GM19238 (cell line): ENCODE data around the gene ARF5.

Source experiments
- DNase-seq: peaks from one replicate; pipeline ENCODE4 v3.0.0; 2011; ENCODE audit warnings: low spot score; ENCODE audit not compliant: insufficient read length

The ARF5 gene

DNA sequence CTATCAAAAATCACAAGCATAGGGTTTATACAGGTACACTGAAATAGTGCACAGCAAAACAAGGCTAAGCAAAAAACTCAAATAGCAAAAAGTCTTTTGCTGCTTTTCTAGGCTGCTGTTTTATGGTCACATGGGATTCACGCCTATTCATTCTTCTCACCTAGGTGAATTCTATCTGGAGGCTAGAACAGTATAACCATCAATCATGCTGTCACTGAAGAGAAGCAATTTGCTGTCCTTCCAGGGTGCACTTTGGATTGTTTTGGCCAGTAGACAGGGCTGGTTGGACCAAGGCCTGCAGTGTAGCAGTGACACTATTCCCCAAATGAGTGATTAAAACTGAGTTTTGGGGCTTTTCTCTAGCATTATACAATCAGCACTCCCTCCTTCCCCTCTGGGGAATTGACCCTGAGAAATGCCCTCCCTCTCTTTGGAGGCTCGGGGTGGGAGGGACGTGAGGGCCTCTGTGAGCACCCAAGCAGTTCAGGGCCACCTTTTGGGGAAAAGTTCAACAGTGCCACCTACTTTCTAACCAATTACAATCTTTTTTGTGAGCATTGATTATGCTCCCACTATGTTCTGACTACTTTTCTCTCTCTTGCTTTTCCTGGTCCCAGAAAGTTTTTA lies 47.6 kb downstream of the ARF5 start:
- no peak for DNase-seq

DNA sequence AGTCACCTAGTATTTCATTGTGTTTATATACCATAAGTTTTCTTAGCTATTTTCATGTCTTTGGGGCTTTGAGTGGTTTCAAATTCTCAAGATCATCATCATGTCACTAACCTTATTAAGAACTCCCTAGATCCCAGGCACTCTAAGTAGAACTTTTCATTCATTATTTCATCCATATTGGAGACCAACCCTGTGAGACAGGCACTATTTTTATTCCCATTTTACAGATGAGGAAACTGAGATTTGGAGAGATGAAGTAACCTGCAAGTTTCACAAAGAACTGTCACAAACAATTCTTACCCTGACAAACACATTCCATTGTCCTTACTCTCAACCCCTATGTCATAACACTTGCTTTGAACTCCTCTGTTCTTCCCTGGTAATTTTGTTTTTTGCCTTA lies 50.0 kb downstream of the ARF5 start:
- DNase-seq: no peak
